GM21619 (cell line): Measurements from ENCODE around the gene MEGF6.

Experiments
- ATAC-seq: cut with Tn5 transposase; IDR thresholded peaks from one replicate; pipeline ENCODE4 v1.9.1; 2021; ENCODE audit not compliant: unreplicated experiment

Gene MEGF6, protein sequence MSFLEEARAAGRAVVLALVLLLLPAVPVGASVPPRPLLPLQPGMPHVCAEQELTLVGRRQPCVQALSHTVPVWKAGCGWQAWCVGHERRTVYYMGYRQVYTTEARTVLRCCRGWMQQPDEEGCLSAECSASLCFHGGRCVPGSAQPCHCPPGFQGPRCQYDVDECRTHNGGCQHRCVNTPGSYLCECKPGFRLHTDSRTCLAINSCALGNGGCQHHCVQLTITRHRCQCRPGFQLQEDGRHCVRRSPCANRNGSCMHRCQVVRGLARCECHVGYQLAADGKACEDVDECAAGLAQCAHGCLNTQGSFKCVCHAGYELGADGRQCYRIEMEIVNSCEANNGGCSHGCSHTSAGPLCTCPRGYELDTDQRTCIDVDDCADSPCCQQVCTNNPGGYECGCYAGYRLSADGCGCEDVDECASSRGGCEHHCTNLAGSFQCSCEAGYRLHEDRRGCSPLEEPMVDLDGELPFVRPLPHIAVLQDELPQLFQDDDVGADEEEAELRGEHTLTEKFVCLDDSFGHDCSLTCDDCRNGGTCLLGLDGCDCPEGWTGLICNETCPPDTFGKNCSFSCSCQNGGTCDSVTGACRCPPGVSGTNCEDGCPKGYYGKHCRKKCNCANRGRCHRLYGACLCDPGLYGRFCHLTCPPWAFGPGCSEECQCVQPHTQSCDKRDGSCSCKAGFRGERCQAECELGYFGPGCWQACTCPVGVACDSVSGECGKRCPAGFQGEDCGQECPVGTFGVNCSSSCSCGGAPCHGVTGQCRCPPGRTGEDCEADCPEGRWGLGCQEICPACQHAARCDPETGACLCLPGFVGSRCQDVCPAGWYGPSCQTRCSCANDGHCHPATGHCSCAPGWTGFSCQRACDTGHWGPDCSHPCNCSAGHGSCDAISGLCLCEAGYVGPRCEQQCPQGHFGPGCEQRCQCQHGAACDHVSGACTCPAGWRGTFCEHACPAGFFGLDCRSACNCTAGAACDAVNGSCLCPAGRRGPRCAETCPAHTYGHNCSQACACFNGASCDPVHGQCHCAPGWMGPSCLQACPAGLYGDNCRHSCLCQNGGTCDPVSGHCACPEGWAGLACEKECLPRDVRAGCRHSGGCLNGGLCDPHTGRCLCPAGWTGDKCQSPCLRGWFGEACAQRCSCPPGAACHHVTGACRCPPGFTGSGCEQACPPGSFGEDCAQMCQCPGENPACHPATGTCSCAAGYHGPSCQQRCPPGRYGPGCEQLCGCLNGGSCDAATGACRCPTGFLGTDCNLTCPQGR (N-terminal part only)

DNA sequence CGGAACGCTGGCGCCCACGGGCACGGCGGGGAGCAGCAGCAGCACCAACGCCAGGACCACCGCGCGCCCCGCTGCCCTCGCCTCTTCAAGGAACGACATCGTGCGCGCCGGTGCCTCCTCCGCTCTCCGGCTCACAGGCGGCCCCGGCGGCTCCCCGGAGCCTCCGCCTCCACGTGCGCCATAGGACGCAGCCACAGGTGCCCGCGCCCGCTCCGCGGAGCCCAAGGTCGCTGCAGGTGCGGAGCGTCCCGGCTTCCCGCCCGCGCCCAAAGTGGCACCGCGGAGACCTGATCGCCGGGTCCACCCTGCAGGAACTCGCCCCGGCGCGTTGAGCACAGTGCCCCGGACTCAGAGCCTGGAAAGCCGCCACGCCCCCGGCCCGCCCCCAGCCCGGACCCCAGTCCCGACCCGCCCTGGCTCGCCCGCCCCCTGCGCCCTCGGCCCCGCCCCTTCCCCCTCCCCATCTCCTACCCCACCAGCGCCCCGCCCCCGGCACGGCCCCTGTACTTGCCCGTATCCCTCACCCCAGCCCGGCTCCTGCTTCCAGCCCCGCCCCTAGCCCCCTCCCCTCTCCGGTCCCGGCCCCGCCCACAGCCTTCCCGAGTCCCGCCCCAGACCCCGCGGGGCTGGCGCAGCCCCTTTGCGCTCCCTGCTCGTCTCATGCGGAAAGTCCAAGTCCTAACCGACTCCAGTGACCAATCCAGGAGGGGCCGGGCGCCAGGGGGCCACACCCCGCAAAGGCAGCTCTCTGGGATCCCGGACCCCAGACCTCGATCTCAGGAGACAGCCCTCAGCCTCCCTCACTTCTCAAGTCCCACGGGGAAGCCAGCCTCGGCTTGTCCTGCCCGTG, at the start of gene MEGF6:
Gene MEGF6, minus strand, starts transcription at position 339 of the 850 bp plus-strand sequence. Its CDS starts 240 bp downstream, at position 99.
- no peak for ATAC-seq

DNA sequence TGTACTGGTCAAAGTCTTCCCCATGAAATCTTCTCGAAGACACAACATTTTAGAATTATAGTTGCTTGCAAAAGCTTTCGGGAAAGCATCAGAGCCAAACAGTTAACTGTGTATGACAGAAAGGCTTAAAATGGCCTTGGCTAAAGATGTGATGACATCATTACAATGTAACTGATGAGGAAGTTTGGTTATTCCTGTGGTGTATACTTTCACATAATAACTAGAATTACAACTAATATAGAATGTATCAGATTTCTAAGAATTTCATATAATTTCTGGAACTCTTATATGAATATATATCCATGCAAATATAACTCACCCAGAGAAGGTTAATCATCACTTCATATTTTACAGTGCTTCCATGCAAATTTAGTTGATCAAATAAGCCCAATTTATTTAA, 49.4 kb upstream of the MEGF6 start:
- no peak for ATAC-seq

DNA sequence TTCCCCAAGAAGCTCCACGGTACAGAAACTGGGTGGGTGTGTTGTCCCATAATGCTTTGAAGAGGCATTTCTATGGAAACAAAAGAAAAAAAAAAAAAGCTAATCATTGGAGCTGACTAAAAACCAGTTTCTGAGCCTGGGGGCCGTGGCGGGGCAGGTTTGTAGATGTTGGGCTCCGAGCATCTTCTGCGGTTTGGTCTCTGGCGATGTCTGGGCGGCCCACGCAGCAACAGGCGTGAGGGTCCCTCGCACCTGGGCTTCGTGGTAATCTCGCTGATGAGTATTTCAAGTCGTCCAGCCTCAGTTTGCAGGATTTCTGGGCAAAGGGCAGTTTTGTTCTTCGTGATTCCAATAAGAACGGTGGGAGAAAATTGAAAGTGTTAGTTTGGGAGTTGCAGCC, 47.8 kb upstream of the MEGF6 start:
- ATAC-seq, result no peak

DNA sequence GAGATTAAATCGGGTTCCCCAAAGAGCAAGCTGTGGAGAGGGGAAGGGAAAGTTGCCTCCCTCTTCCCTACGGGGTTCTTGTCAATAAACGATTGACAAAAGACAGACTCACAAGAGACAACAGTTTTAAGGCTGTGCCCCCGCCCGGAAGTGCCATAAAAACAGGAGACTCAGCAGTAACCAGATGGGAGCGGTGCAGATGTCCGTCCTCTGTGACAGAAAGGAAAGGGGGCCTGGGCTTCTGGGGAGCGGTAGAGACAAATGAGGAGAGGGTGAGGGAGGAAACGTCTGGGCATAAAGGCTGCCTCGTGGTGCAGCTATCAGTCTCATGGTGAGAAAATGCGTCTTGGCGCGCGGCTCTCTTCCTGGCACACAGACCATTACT, 46.9 kb upstream of the MEGF6 start:
- ATAC-seq, result no peak

DNA sequence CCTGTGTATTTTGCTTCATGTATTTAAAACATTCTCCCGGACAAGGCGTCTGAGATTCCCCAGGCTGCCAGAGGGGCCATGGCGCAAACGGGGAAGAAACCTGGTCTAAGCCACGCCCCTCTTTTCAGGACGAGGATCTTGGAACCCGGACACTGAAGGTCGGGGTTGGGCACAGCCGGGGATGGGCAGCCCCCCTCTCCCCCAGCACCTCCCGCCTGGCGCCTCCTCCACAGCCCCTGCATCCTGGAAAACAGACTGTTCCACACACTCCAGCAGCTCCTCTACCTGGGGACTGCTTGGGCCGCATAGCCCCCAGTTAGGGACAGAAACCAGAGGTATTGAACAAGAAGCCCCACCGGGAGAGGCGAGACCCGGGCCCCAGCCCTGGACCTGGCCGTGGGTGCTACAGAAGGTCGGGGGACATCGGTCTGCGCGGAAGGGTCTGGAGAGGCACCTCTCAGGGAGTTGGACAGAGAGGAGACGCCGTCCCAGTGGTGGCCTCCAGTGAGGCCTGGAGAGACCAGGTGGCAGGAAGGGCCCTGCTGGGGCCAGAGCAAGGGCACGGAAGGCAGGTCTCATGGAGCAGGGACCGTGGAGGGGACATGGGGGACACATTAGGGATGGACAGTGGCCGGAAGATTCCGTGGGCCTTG, 46.4 kb upstream of the MEGF6 start:
- ATAC-seq, result no peak

DNA sequence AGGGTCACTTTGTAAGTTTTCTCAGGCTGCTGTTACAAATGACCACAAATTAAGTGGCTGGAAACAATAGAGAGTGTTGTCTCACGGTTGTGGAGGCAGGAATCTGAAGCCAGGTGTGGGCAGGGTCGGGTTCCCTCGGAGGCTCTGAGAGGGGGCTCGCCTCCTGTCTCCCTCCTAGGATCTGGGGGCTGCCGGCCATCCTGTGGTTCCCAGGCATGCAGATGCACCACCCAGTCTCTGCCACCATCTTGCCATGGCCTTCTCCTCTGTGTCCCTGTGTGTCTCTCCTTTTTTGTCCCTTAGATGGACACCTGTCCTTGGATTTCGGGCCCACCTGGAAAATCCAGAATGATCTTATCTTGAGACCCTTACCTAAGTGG, 45.8 kb upstream of the MEGF6 start:
- peak; percentile 10 for ATAC-seq

DNA sequence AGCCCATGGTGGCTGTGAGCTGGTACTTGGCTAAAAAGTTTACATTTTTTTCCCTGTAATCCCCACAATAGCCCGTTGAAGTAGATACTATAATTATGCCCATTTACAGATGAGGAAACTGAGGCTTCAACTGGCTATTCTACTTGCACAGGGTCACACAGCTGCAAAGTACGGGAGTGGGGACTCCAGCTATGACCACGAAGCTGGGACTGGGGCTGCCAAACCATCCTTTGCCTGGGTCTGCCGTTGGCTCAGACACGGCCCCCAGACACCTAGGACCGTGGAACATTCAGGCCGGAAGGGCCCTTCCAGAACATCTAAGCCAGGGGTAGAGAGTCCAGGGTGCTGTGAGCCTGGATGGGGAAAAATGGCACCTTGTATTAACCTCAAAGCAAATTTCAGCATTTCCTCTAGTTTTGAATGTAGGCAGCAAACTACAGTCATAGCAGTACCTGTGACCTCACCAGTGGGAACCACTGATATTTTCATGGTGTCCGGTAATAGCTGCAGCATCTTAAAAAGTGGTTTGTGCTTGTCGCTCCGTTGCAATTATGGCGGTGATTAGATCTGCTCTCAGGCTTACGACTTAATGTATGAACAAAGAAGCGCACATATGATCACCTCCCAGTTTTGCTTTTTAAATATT, 45.3 kb upstream of the MEGF6 start:
- ATAC-seq, result peak; percentile 66

DNA sequence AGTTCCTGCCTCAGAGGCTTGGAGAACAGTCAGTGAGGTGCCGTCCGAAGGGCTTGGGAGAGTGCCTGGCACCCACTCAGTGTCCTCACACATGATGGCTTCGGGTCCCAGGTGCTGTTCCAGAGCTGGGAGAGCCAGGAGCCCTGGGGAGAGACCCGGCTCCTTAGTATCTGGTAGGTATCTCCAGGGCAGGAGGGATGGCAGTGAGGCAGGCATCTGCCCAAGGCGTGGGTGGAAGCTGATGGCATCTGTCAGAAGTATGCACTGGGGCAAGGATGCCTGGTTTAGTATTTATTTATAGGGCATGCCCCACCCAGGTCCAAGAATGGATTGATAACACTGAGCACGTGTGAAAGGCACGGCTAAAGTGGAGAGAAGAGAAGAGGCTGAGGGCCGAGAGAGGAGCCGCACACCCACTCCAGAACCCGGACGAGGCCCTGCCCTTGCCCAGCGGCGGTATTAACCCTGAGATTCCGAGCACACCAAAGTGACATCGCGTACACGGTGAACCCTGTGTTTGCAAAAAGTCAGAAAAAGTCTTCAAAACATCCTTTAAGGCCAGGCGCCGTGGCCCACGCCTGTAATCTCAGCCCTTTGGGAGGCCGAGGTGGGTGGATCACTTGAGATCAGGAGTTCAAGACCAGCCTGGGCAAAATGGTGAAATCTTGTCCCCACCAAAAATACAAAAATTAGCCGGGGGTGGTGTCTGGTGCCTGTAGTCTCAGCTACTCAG, 43.4 kb upstream of the MEGF6 start:
- ATAC-seq, result no peak

DNA sequence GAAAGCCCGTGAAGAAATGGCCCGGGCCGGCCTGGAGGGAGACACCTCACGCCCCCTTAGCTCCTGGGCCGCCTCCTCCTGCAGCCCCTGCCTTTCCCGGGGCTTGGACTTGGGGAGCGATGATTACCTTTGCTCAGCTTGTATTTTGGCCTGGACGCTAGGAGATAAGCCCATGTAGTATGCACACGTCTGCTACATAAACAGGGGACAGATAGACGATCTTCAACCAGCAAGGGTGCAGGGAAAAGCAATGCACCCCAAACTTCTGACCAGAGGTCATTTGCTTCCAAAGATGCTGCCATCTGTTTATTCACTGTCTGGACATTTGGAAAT, 41.9 kb upstream of the MEGF6 start:
- no peak for ATAC-seq

DNA sequence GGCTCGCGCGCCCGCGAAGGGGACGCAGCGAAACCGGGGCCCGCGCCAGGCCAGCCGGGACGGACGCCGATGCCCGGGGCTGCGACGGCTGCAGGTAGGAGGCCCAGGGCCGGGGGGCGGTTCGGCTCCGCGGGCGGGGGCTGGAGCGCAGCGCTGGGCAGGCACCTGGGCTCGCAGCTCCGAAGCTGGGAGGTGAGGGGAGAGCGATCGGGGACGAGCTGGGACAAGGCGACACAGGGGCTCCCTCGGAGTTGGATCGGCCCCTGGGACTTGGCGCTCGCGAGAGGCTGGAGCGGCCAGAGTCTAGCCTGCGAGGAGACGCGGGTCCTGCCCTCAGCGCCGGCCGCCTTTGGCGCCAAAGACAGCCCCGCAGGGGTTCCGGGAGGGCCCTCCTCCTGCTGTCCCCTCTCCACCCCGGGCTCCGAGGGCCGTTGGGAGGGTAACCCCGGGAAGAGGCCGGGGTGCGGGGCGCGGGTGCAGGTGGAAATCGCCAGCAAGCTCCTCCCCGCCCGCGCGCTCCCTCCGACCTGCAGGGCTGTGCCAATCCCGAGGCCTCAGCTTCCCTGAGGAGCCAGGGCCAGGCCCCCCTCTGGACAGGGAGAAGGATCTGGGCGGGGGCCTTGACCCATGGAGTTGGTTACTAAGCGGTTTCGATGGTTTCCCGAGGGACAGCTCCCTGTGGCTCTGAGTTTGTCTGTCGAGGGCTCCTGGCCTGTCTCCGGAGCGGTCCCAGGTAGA, 41.4 kb upstream of the MEGF6 start:
- no peak for ATAC-seq

DNA sequence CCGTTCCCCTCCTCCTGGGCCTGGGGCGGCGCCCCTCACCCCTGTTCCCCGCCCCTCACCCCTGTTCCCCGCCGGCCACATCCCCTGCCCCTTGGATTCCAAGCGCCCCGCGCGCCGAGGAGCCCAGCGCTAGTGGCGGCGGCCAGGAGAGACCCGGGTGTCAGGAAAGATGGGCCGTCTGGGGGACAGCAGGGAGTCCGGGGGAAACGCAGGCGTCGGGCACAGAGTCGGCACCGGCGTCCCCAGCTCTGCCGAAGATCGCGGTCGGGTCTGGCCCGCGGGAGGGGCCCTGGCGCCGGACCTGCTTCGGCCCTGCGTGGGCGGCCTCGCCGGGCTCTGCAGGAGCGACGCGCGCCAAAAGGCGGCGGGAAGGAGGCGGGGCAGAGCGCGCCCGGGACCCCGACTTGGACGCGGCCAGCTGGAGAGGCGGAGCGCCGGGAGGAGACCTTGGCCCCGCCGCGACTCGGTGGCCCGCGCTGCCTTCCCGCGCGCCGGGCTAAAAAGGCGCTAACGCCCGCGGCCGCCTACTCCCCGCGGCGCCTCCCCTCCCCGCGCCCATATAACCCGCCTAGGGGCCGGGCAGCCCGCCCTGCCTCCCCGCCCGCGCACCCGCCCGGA, 40.7 kb upstream of the MEGF6 start, which contains the start of gene TP73:
Gene TP73, plus strand, starts transcription at position 587 of the 618 bp plus-strand sequence. CDS start 29,850 bp downstream, outside the sequence.
- no peak for ATAC-seq

DNA sequence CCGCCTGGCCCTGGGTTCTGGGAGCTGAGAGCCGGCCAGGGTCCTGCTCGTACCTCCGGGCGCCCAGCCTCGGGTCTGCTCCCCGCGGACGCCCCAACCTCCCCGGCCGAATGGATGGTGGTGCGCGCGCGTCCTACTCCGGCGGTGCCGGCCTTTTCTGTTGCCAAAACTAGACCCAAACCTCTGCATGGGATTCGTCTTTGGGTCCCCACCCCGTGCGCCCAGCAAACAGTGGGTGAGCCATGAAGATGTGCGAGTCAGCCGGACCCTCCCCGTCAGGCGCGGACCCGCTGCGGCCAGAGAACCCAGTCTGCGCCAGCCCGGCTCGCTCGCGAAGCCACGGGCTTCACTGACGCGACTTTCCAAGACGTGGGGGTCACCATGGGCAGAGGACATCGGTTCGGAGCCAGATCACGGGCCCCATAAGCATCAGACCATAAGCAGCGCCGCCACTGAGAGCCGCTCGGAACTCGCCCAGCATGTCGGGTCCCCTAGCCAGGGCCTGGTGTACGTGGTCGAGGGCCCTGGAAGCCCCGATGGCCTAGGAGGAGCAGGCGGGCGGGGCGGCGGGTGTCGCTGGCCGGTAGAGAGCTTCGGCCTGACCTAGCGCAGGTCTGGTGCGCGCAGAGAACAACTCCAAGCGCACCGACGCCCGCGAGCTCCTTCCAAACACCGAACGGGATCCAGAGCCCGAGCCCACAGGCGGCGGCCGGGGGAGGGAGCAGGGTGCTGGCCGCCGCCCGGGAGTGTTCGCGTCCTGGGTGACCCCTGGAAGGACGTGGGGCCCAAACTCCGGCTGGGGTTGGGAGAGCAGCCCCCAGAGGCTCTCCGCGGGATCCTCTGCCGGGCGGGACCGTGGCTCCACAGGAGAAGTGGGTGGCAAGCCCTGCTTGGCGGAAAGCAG, 40.0 kb upstream of the MEGF6 start:
- no peak for ATAC-seq

DNA sequence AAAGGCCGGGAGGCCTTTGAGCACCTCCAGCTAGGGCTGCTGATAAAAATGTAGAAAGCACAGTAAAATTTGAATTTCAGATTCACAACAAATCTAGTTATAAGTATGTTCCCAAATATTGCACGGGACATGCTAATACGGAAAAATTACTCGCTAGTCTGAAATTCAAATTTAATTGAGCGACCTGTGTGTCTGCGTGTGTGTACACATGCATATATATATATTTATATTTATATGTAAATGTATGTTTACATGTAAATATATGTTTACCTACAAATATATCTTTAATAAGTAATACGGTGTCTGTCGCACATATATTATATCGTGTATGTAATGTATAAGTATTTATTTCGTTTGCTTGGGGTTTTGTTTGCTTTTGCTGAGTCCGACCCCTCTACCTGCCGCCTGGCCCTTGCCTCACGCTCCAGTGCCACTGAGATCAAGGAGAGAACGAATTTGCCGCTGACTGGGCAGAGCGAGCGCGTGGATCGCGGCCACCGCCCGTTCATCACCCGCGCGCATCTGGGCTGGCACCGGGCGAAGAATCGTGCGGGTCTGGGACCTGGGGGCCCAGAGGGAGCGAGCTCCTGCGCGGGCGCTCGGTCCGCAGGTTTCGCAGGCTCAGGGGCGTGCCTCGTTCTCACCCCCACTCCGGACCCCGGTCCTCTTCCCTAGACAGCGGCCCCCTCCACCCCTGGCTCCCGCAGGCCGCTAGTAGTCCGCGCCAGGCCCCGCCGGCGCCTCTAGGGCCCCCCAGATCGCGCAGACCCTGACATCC, 39.1 kb upstream of the MEGF6 start:
- no peak for ATAC-seq

DNA sequence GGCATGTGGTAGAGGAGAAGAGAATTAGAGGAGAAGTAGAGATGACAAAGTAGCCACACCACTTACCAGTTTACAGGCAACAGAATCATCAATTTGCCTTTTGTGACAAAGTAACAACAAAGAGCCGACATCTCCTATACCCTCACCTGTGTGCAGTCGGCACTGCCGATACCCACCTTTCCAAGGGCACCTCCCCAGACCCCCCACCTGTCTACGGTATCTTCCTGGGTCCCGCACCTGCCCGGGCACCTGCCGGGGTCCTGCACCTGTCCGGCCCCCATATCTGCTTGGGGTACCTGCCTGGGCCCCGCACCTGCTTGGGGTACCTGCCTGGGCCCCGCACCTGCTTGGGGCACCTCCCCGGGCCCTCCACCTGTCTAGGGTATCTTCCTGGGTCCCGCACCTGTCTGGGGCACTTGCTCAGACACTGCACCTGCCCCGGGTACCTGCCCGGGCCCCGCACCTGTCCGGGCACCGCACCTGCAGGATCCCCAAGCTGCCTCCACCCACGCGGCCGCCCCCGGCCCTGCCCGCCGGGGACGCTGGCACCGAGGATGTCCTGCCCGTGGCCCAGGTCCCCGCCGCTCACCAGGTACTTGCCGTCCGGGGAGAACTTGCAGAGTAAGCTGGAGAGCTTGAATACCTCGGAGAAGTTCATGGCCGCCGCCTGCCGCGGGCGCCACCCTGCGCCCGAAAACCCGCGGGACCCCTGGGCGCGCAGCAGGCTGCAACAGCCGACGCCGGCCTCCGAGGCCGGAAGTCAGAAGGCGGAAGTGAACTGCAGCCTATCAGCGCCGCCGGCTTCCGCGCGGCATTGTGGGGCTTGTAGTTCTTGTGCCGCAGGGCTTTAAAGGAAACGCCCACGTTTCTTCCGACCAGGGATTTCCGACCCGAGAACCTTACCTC, 38.3 kb upstream of the MEGF6 start, which contains the start of gene WRAP73:
Gene WRAP73, minus strand, starts transcription at position 762 of the 906 bp plus-strand sequence. Its CDS starts 104 bp downstream, at position 658.
- ATAC-seq, result peak; percentile 85

DNA sequence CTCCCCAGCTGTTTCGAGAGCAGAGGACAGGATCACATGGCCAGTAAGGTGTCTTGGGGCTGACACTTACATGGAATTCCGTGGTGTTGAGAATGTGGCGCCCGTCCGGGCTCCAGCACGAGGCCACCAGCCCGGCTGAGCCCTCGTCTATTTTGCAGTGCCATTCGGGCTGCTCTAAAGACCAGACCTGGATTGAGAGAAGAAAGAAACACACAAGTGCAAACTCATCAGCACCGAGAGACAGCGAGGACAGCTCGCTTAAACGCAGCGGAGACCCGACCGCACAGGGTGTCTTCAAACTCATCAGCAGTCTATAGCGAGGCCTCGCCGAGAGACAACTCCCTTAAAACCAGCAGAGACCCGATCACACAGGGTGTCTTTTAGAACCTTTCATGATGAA, 35.3 kb upstream of the MEGF6 start:
- no peak for ATAC-seq
